C4-2B (cell line): ENCODE results near the gene ARL6IP1.
"Not testable (repeated sequence)": the region's sequence is repeated elsewhere in the genome, so short reads cannot be mapped to it uniquely, and the experiment has no call there.

ENCODE experiments used
- ZFX ChIP-seq: fragments of 450-650 bp; IDR thresholded peaks from 2 replicates; pipeline ENCODE4 v1.6.1; 2017
- TF ChIP-seq, protein P1 (sequence below): fragments of 450-650 bp; conservative IDR thresholded peaks from 2 replicates; pipeline ENCODE4 v1.5.1; 2017; ENCODE audit warnings: mild to moderate bottlenecking

GRCh38 chr16:18777664-18778063 is 23.7 kb downstream of the ARL6IP1 start:
- TF ChIP-seq, protein P1, sequence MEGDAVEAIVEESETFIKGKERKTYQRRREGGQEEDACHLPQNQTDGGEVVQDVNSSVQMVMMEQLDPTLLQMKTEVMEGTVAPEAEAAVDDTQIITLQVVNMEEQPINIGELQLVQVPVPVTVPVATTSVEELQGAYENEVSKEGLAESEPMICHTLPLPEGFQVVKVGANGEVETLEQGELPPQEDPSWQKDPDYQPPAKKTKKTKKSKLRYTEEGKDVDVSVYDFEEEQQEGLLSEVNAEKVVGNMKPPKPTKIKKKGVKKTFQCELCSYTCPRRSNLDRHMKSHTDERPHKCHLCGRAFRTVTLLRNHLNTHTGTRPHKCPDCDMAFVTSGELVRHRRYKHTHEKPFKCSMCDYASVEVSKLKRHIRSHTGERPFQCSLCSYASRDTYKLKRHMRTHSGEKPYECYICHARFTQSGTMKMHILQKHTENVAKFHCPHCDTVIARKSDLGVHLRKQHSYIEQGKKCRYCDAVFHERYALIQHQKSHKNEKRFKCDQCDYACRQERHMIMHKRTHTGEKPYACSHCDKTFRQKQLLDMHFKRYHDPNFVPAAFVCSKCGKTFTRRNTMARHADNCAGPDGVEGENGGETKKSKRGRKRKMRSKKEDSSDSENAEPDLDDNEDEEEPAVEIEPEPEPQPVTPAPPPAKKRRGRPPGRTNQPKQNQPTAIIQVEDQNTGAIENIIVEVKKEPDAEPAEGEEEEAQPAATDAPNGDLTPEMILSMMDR, result not testable (repeated sequence)
- TF ChIP-seq ZFX, result not testable (repeated sequence)
